Measurements from ENCODE around the gene STAT1. TPM values are rescaled to one million over a fixed set of nuclear protein-coding genes. Genes with fewer than 3 reads are reported as not detected.
"Not testable (repeated sequence)": the region's sequence is repeated elsewhere in the genome, so short reads cannot be mapped to it uniquely, and the experiment has no call there.

Gene STAT1
- total RNA-seq, 1 experiment from 2014 or later: 32.5 TPM

DNA sequence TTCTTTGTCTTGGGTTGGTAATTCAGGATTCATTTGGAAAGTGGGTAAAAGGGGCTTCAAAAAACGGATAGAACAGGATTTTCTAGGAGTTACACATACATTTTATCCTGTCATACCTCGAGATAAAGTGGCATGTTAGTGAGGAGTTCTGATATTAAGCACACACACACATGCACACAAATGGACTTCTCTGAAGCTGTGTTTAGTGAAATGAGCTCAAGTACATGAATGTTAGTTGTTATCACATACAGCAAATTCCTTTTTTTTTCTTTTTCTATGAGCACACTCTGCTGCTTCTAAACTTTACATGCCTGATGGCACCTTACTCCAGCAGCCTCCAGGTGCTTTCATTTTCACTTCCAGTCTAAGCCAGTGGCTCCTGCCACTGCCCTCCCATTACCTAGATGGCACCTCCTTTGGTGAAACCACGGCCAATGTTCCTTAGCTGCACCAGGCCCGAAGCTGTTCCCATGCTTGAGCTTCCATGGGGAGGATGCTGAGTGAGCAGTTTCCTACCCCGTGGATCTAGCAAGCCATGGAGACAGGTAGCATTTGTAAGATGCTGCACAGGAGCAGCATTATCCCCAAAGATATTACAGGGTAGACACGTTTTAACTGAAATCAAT, 49.7 kb downstream of the STAT1 start:
- Histone ChIP-seq H3K9me2 (ENCODE audit: insufficient read depth) (no peaks in the 10 kb centered on the region; the same call in 1 of the 2 replicates), H3K79me2 (ENCODE audit: low read depth) (no peaks in the 10 kb centered on the region), H3K27ac (no peak overlapping the region), H4K20me1 (ENCODE audit: insufficient read depth) (no peaks in the 10 kb centered on the region), H3K4me1 (replicated peaks; ENCODE audit: insufficient read depth) (no peaks in the 10 kb centered on the region), H2AFZ (no peak overlapping the region), H3K36me3 (ENCODE audit: low read depth) (0 out of 2 replicates have a peak, but pooled peaks cover 3% of the 10 kb centered on the region), H3K27me3 (ENCODE audit: insufficient read depth, low read depth) (no peaks in the 10 kb centered on the region), H3K4me3 (no peak overlapping the region), H3K4me2 (no peak overlapping the region), H3F3A (ENCODE audit: insufficient read depth, low read depth) (no peaks in the 10 kb centered on the region), H3K9me3 (ENCODE audit: insufficient read depth, low read depth) (no peaks in the 10 kb centered on the region)
- BruUV-seq (replicated peaks): no TSS peak
- CTCF ChIA-PET: no interaction called here
- POLR2A ChIA-PET (ENCODE audit: unreplicated experiment): interaction anchor here (0.6 kb wide), 1 partner anchor 78 kb away, joined by 3 read pairs; no protein-coding TSS in a partner anchor
- TF ChIP-seq, protein P1, sequence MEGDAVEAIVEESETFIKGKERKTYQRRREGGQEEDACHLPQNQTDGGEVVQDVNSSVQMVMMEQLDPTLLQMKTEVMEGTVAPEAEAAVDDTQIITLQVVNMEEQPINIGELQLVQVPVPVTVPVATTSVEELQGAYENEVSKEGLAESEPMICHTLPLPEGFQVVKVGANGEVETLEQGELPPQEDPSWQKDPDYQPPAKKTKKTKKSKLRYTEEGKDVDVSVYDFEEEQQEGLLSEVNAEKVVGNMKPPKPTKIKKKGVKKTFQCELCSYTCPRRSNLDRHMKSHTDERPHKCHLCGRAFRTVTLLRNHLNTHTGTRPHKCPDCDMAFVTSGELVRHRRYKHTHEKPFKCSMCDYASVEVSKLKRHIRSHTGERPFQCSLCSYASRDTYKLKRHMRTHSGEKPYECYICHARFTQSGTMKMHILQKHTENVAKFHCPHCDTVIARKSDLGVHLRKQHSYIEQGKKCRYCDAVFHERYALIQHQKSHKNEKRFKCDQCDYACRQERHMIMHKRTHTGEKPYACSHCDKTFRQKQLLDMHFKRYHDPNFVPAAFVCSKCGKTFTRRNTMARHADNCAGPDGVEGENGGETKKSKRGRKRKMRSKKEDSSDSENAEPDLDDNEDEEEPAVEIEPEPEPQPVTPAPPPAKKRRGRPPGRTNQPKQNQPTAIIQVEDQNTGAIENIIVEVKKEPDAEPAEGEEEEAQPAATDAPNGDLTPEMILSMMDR (conservative IDR thresholded peaks at IDR 0.05): no peak
- no peak for TF ChIP-seq EZH2 (IDR thresholded peaks at IDR 0.05; ENCODE audit: low read depth)
- intact Hi-C loops (cut with micrococcal nuclease; ENCODE audit: unreplicated experiment): no loop called here
- DNase-seq: no peak

DNA sequence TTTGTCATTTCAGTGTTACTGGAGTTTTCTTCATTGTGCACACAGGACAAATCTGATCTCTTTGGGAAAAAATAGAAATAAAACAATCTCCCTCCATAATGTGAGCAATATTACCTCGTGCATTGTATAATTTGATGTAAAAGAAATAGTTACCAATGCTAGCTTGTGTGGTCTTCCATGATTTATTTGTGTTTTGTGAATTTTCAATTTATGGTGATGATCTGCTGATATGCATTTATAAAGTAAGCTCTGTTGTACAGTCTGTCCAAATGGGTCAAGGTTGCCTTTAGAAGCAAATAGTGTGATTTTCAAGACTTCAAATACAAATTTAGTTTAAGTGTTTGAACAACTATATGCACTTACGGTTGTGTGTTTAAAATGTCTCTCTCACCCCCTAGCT, 50.9 kb downstream of the STAT1 start:
- no peak for TF ChIP-seq EZH2 (IDR thresholded peaks at IDR 0.05; ENCODE audit: low read depth)
- TF ChIP-seq, protein P1 (conservative IDR thresholded peaks at IDR 0.05): no peak
- Histone ChIP-seq H3K4me2 (no peak overlapping the region), H3K27ac (no peak overlapping the region), H3K4me1 (replicated peaks; ENCODE audit: insufficient read depth) (no peaks in the 10 kb centered on the region), H4K20me1 (ENCODE audit: insufficient read depth) (no peaks in the 10 kb centered on the region), H3F3A (ENCODE audit: insufficient read depth, low read depth) (no peaks in the 10 kb centered on the region), H2AFZ (no peak overlapping the region), H3K79me2 (ENCODE audit: low read depth) (no peaks in the 10 kb centered on the region), H3K27me3 (ENCODE audit: insufficient read depth, low read depth) (no peaks in the 10 kb centered on the region), H3K4me3 (no peak overlapping the region), H3K9me3 (ENCODE audit: insufficient read depth, low read depth) (no peaks in the 10 kb centered on the region), H3K9me2 (ENCODE audit: insufficient read depth) (no peaks in the 10 kb centered on the region; the same call in 1 of the 2 replicates), H3K36me3 (ENCODE audit: low read depth) (0 out of 2 replicates have a peak, but pooled peaks cover 3% of the 10 kb centered on the region)
- CTCF ChIA-PET: no interaction called here
- POLR2A ChIA-PET (ENCODE audit: unreplicated experiment): no interaction called here
- no peak for DNase-seq
- intact Hi-C loops (cut with micrococcal nuclease; ENCODE audit: unreplicated experiment): no loop called here
- no TSS peak for BruUV-seq (replicated peaks)

DNA sequence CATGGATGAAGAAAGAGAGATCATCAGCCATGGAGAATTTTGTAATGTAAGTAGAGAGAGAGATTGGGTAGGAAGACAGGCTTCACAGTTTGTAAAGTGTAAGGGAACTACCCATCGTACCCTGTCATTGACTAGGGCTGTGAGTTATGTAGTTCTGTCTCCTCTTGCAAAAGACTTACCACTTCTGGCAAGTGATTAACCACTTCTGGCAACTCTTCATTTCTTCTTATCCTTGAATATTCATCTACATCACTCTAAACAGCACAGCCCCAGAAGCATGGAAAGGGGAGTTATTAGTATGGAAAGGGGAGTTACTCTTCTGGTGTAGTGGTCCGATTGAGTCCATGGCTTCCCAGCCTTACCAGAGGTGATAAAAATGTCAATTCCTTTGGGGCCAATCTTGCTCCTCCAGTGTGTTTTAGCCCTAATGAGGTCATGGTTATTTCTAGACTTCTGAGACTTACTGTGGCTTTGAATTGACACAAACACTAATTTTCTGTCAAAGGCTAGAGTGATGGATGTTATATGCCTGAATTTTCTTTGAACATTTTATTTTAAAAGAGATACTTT, 52.0 kb downstream of the STAT1 start:
- ChIA-PET CTCF (no interaction called here), POLR2A (ENCODE audit: unreplicated experiment) (no interaction called here)
- no TSS peak for BruUV-seq (replicated peaks)
- Histone ChIP-seq H3K4me3 (no peak overlapping the region), H3K27ac (no peak overlapping the region), H2AFZ (no peak overlapping the region), H3K9me3 (ENCODE audit: insufficient read depth, low read depth) (no peaks in the 10 kb centered on the region), H3K79me2 (ENCODE audit: low read depth) (no peaks in the 10 kb centered on the region), H3K27me3 (ENCODE audit: insufficient read depth, low read depth) (no peaks in the 10 kb centered on the region), H3F3A (ENCODE audit: insufficient read depth, low read depth) (no peaks in the 10 kb centered on the region), H3K36me3 (ENCODE audit: low read depth) (no peaks in the 10 kb centered on the region), H3K9me2 (ENCODE audit: insufficient read depth) (no peaks in the 10 kb centered on the region; the same call in 1 of the 2 replicates), H3K4me1 (replicated peaks; ENCODE audit: insufficient read depth) (no peaks in the 10 kb centered on the region), H3K4me2 (no peak overlapping the region), H4K20me1 (ENCODE audit: insufficient read depth) (no peaks in the 10 kb centered on the region)
- no peak for DNase-seq
- TF ChIP-seq EZH2 (IDR thresholded peaks at IDR 0.05; ENCODE audit: low read depth): no peak
- TF ChIP-seq, protein P1 (conservative IDR thresholded peaks at IDR 0.05): no peak
- intact Hi-C loops (cut with micrococcal nuclease; ENCODE audit: unreplicated experiment): no loop called here

DNA sequence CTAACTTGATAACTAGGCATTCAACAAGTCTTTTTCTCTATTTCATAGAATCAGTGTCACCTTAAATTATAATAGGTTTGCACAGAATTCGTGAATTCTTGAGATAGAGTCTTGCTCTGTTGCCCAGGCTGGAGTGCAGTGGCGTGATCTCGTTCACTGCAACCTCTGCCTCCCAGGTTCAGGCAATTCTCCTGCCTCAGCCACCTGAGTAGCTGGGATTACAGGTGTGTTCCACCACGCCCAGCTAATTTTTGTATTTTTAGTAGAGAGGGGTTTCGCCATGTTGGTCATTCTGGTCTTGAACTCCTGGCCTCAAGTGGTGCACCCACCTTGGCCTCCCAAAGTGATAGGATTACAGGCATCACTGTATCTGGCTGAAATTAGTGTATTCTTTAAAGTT, 52.9 kb downstream of the STAT1 start:
- H4K20me1 ChIP-seq (ENCODE audit: insufficient read depth); H3K9me3 ChIP-seq (ENCODE audit: insufficient read depth, low read depth); H3K27ac ChIP-seq; H3K27me3 ChIP-seq (ENCODE audit: insufficient read depth, low read depth); DNase-seq; BruUV-seq (replicated peaks); H2AFZ ChIP-seq; H3K4me1 ChIP-seq (replicated peaks; ENCODE audit: insufficient read depth); CTCF ChIA-PET; H3F3A ChIP-seq (ENCODE audit: insufficient read depth, low read depth); intact Hi-C loops (cut with micrococcal nuclease; ENCODE audit: unreplicated experiment); H3K4me2 ChIP-seq; POLR2A ChIA-PET (ENCODE audit: unreplicated experiment); H3K36me3 ChIP-seq (ENCODE audit: low read depth); H3K9me2 ChIP-seq (ENCODE audit: insufficient read depth); H3K4me3 ChIP-seq; H3K79me2 ChIP-seq (ENCODE audit: low read depth): not testable (repeated sequence)
